ENCODE data around the gene COL12A1. TPM values are rescaled to one million over a fixed set of nuclear protein-coding genes. Genes with fewer than 3 reads are reported as not detected.

COL12A1 gene
- total RNA-seq, 1 experiment from 2014 or later, result 136 TPM

DNA sequence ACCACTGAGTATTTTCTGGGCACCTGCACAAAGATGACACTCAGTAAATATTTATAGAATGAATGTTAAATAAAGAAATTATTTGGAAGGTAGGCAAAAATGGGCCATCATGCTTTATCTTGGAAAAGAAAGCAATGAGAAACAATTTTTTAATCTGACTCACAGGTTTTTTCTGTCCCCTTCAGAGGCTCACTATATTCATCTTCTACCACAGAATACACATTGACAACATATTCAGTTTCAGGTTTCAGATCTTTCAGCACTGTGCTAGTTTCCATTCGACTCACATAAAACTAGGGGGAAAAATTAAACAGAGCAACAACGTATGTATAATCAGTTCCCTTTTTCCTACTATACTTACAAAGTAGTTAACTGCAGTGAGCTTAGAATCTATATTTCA, 58.3 kb downstream of the COL12A1 start:
- intact Hi-C loops (cut with micrococcal nuclease), result no loop called here
- Mint-ChIP-seq H3K9me3 (ENCODE audit: unreplicated experiment) (no peaks in the 10 kb centered on the region), H3K27me3 (ENCODE audit: insufficient read depth, unreplicated experiment) (no peaks in the 10 kb centered on the region), H3K4me1 (ENCODE audit: insufficient read depth, unreplicated experiment) (peaks cover 5% of the 10 kb centered on the region), H3K27ac (ENCODE audit: low read depth, unreplicated experiment) (no peak overlapping the region), H3K36me3 (ENCODE audit: insufficient read depth, unreplicated experiment) (peaks cover 43% of the 10 kb centered on the region), H3K4me3 (ENCODE audit: unreplicated experiment) (no peak overlapping the region)
- no TSS peak for BruUV-seq (replicated peaks)
- CTCF ChIA-PET, result no interaction called here
- TF ChIP-seq CTCF (IDR thresholded peaks at IDR 0.05; ENCODE audit: unreplicated experiment), result no peak
- POLR2A ChIA-PET, result interaction anchor here (0.6 kb wide), 1 partner anchor 1994 kb away, joined by 3 read pairs; no protein-coding TSS in a partner anchor
- no peak for DNase-seq (ENCODE audit: unreplicated experiment)

- Mint-ChIP-seq H3K9me3 (ENCODE audit: unreplicated experiment) (no peaks in the 10 kb centered on the region), H3K4me3 (ENCODE audit: unreplicated experiment) (no peak overlapping the region), H3K4me1 (ENCODE audit: insufficient read depth, unreplicated experiment) (peaks cover 5% of the 10 kb centered on the region), H3K27me3 (ENCODE audit: insufficient read depth, unreplicated experiment) (no peaks in the 10 kb centered on the region), H3K36me3 (ENCODE audit: insufficient read depth, unreplicated experiment) (peaks cover 31% of the 10 kb centered on the region), H3K27ac (ENCODE audit: low read depth, unreplicated experiment) (no peak overlapping the region)
- ChIA-PET POLR2A (no interaction called here), CTCF (no interaction called here)
- no peak for TF ChIP-seq CTCF (IDR thresholded peaks at IDR 0.05; ENCODE audit: unreplicated experiment)
- no TSS peak for BruUV-seq (replicated peaks)
- DNase-seq (ENCODE audit: unreplicated experiment), result no peak
- intact Hi-C loops (cut with micrococcal nuclease), result no loop called here
Measured at GRCh38 chr6:75145976-75146375, 59.9 kb downstream of the COL12A1 start.

DNA sequence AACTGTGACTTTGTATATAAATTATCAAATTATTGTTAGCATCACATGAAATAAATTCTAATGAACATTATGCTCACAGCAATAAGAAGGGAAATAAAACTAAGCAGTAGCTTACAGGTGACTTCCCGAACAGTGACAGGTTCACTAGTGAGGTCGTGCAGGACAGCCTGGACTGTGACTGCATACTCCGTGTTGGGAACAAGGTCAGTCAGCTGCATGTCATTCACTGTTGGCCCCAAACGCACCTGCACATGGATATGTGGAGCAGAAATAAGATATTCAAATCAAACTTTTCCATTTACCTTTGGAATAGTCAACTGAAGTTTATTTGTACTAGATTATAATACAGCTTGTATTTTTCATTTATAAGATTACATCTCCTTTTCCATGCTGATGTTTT, 60.6 kb downstream of the COL12A1 start:
- no peak for TF ChIP-seq CTCF (IDR thresholded peaks at IDR 0.05; ENCODE audit: unreplicated experiment)
- Mint-ChIP-seq H3K4me1 (ENCODE audit: insufficient read depth, unreplicated experiment) (peaks cover 5% of the 10 kb centered on the region), H3K27ac (ENCODE audit: low read depth, unreplicated experiment) (no peak overlapping the region), H3K27me3 (ENCODE audit: insufficient read depth, unreplicated experiment) (no peaks in the 10 kb centered on the region), H3K9me3 (ENCODE audit: unreplicated experiment) (no peaks in the 10 kb centered on the region), H3K36me3 (ENCODE audit: insufficient read depth, unreplicated experiment) (peaks cover 28% of the 10 kb centered on the region), H3K4me3 (ENCODE audit: unreplicated experiment) (no peak overlapping the region)
- DNase-seq (ENCODE audit: unreplicated experiment), result no peak
- intact Hi-C loops (cut with micrococcal nuclease), result no loop called here
- ChIA-PET POLR2A (interaction anchor here (0.6 kb wide), 1 partner anchor 69 kb away, joined by 3 read pairs; no protein-coding TSS in a partner anchor), CTCF (no interaction called here)
- no TSS peak for BruUV-seq (replicated peaks)

GRCh38 chr6:75144386-75144785, 61.5 kb downstream of the COL12A1 start:
- DNase-seq (ENCODE audit: unreplicated experiment), result no peak
- H3K27me3 Mint-ChIP-seq (ENCODE audit: insufficient read depth, unreplicated experiment), result no peaks in the 10 kb centered on the region
- no TSS peak for BruUV-seq (replicated peaks)
- TF ChIP-seq CTCF (IDR thresholded peaks at IDR 0.05; ENCODE audit: unreplicated experiment), result no peak
- peaks cover 5% of the 10 kb centered on the region for H3K4me1 Mint-ChIP-seq (ENCODE audit: insufficient read depth, unreplicated experiment)
- ChIA-PET CTCF (interaction anchor here (0.6 to 0.9 kb wide), 2 partner anchors 487 to 1669 kb away, joined by 3 to 4 read pairs; no protein-coding TSS in a partner anchor), POLR2A (no interaction called here)
- no peak overlapping the region for H3K27ac Mint-ChIP-seq (ENCODE audit: low read depth, unreplicated experiment)
- H3K4me3 Mint-ChIP-seq (ENCODE audit: unreplicated experiment), result no peak overlapping the region
- intact Hi-C loops (cut with micrococcal nuclease), result no loop called here
- no peaks in the 10 kb centered on the region for H3K9me3 Mint-ChIP-seq (ENCODE audit: unreplicated experiment)
- peaks cover 27% of the 10 kb centered on the region for H3K36me3 Mint-ChIP-seq (ENCODE audit: insufficient read depth, unreplicated experiment)
